Prostate gland (tissue), 2 donors: Measurements from ENCODE around the gene MINAR2. TPM values are rescaled to one million over a fixed set of nuclear protein-coding genes. Genes with fewer than 3 reads are reported as not detected.

ENCODE experiments used
- DNase-seq: peaks from one replicate; pipeline ENCODE4 v3.0.0-alpha.2; 2019; ENCODE audit warnings: low spot score
- H3K27ac ChIP-seq, 2 donors: fragments of 200-600 bp; sonication (generic); 2 replicates each; pipeline ENCODE4 v1.5.1; 2017 to 2019
- H3K27me3 ChIP-seq: fragments of 200-600 bp; sonication (generic); replicated peaks from 2 replicates; pipeline ENCODE4 v1.5.1; 2019; ENCODE audit not compliant: insufficient read depth
- H3K36me3 ChIP-seq, 2 donors: fragments of 200-600 bp; sonication (generic); 1 replicate in 1 of 2; 2 replicates in 1 of 2; pipeline versions ENCODE4 v1.5.1 to v1.8.1; 2017 to 2019
- H3K4me1 ChIP-seq: fragments of 200-600 bp; sonication (generic); replicated peaks from 2 replicates; pipeline ENCODE4 v1.5.1; 2019
- H3K4me3 ChIP-seq, 2 donors: fragments of 200-600 bp; sonication (generic); 2 replicates each; pipeline ENCODE4 v1.5.1; 2017 to 2019
- H3K9me3 ChIP-seq: fragments of 200-600 bp; sonication (generic); 2 replicates; pipeline ENCODE4 v1.5.1; 2017
- CTCF ChIP-seq, 4 experiments: fragments of 200-600 bp in 2 of 4; fragments of 450-650 bp in 2 of 4; sonication (generic) in 2 of 4; IDR thresholded peaks; 1 replicate in 3 of 4; 2 replicates in 1 of 4; pipeline ENCODE4 v1.5.1; 2016 to 2019; ENCODE audit warnings: antibody characterized with exemption in 4 of 4, mild to moderate bottlenecking in 2 of 4, moderate library complexity in 2 of 4
- POLR2A ChIP-seq: fragments of 450-650 bp; IDR thresholded peaks from one replicate; pipeline ENCODE4 v1.6.1; 2016; ENCODE audit warnings: antibody characterized with exemption, mild to moderate bottlenecking
- POLR2AphosphoS5 ChIP-seq: sonication (generic); formaldehyde crosslinking; IDR thresholded peaks from one replicate; pipeline ENCODE4 v1.6.1; 2017; ENCODE audit warnings: antibody characterized with exemption
- WGBS: methylation state at CpG from one replicate; pipeline ENCODE4 v1.1.5; 2018; 5-methylcytosine and 5-hydroxymethylcytosine counted together
- intact Hi-C: fragments of 100-400 bp; cut with DNase I; formaldehyde crosslinking; loops from one replicate; pipeline ENCODE4 v1.14.2; 2022
- total RNA-seq, 2 donors: library from RNA; depleted of rRNA; stranded (reverse); fragments of >200 nt; gene quantifications; one replicate each; pipeline ENCODE4 v1.1.0, GENCODE V29; 2016

Gene MINAR2
- not detected for total RNA-seq

- H3K4me3 ChIP-seq: no peak within 1 kb of the TSS
- no peak for TF ChIP-seq CTCF (IDR thresholded peaks at IDR 0.05)
- no peak for TF ChIP-seq POLR2AphosphoS5
- no peak for TF ChIP-seq POLR2A
- H3K27ac ChIP-seq: no peak within 1 kb of the TSS
- WGBS: 73% methylated on average over 13 of the region's 13 CpGs
- no peaks in the 10 kb centered on the region for H3K9me3 ChIP-seq
- no peaks in the 10 kb centered on the region for H3K36me3 ChIP-seq
- H3K27me3 ChIP-seq: no peaks in the 10 kb centered on the region
- intact Hi-C loops: no loop called here
- DNase-seq: no peak
- H3K4me1 ChIP-seq: no peaks in the 10 kb centered on the region
Observed at GRCh38 chr5:129747572-129748407, at the start of gene MINAR2. Gene MINAR2 (plus strand): TSS chr5:129748094. CDS start chr5:129748191, 97 bp downstream.

GRCh38 chr5:129698661-129699060, 49.2 kb upstream of the MINAR2 start:
- intact Hi-C loops: no loop called here
- H3K9me3 ChIP-seq: no peaks in the 10 kb centered on the region
- no peaks in the 10 kb centered on the region for H3K4me1 ChIP-seq
- H3K36me3 ChIP-seq: no peaks in the 10 kb centered on the region
- TF ChIP-seq CTCF (IDR thresholded peaks at IDR 0.05) (no peak), POLR2A (no peak), POLR2AphosphoS5 (no peak)
- H3K27ac ChIP-seq: no peak overlapping the region
- no peaks in the 10 kb centered on the region for H3K27me3 ChIP-seq
- DNase-seq: no peak
- H3K4me3 ChIP-seq: no peak overlapping the region

- WGBS: 67% methylated on average over 1 of the region's 1 CpG
- TF ChIP-seq POLR2A: no peak
- no peak for TF ChIP-seq POLR2AphosphoS5
- no peak for TF ChIP-seq CTCF (IDR thresholded peaks at IDR 0.05)
Observed at GRCh38 chr5:129716235-129716634, 31.7 kb upstream of the MINAR2 start.

GRCh38 chr5:129716651-129717050, 31.2 kb upstream of the MINAR2 start:
- H3K4me1 ChIP-seq: no peaks in the 10 kb centered on the region
- DNase-seq: no peak
- TF ChIP-seq POLR2A (no peak), CTCF (IDR thresholded peaks at IDR 0.05) (no peak), POLR2AphosphoS5 (no peak)
- H3K36me3 ChIP-seq: no peaks in the 10 kb centered on the region
- H3K4me3 ChIP-seq: no peak overlapping the region
- WGBS: 82% methylated on average over 5 of the region's 5 CpGs
- no peaks in the 10 kb centered on the region for H3K9me3 ChIP-seq
- intact Hi-C loops: no loop called here
- no peaks in the 10 kb centered on the region for H3K27me3 ChIP-seq
- no peak overlapping the region for H3K27ac ChIP-seq

More at GRCh38 chr5:129716235-129716634, 31.7 kb upstream of the MINAR2 start:
- intact Hi-C loops: no loop called here
- H3K4me3 ChIP-seq: no peak overlapping the region
- no peaks in the 10 kb centered on the region for H3K36me3 ChIP-seq
- H3K27ac ChIP-seq: no peak overlapping the region
- H3K27me3 ChIP-seq: no peaks in the 10 kb centered on the region
- no peaks in the 10 kb centered on the region for H3K4me1 ChIP-seq
- DNase-seq: no peak
- no peaks in the 10 kb centered on the region for H3K9me3 ChIP-seq

- Histone ChIP-seq H3K27me3 (no peaks in the 10 kb centered on the region), H3K36me3 (no peaks in the 10 kb centered on the region), H3K4me1 (no peaks in the 10 kb centered on the region), H3K27ac (no peak overlapping the region), H3K9me3 (no peaks in the 10 kb centered on the region), H3K4me3 (no peak overlapping the region)
- TF ChIP-seq POLR2A (no peak), CTCF (IDR thresholded peaks at IDR 0.05) (no peak), POLR2AphosphoS5 (no peak)
- intact Hi-C loops: no loop called here
- no peak for DNase-seq
Observed at GRCh38 chr5:129717751-129718310, 30.1 kb upstream of the MINAR2 start.
